Caco-2 (cell line): ENCODE measurements around the gene TCHHL1. TPM values are rescaled to one million over a fixed set of nuclear protein-coding genes. Genes with fewer than 3 reads are reported as not detected.

Experiments
- BruUV-seq: library from RNA; stranded (reverse); fragments of 400-500 nt; replicated peaks from 2 replicates; lab custom pipeline; 2021; lab: Mats Ljungman, UMichigan
- CTCF ChIA-PET: fragments of 300-600 bp; sonication (Branson Sonifier 250); formaldehyde crosslinking; loops from one replicate; lab custom pipeline; 2022; ENCODE audit warnings: antibody characterized with exemption; lab: Charles Lee
- POLR2A ChIA-PET: fragments of 300-600 bp; sonication (Branson Sonifier 250); formaldehyde crosslinking; loops from one replicate; lab custom pipeline; 2022; ENCODE audit warnings: antibody characterized with exemption; lab: Charles Lee
- DNase-seq, 2 experiments: peaks; one replicate each; pipeline versions ENCODE4 v3.0.0 to v3.0.0-alpha.2; 2020 to 2022
- H3K27me3 ChIP-seq: replicated peaks from 2 replicates; pipeline ENCODE4 v1.6.0; 2011; ENCODE audit warnings: low read length; ENCODE audit not compliant: control insufficient read depth, insufficient read depth
- H3K36me3 ChIP-seq: 2 replicates; pipeline ENCODE4 v1.5.1; 2011; ENCODE audit warnings: low read length; ENCODE audit not compliant: control insufficient read depth, insufficient read depth
- H3K4me1 ChIP-seq: fragments of 250-450 bp; sonication (Bioruptor Pico); 2 replicates; pipeline ENCODE4 v1.5.1; 2020; ENCODE audit warnings: mild to moderate bottlenecking
- H3K4me3 ChIP-seq: 2 replicates; pipeline ENCODE4 v1.5.1; 2011; ENCODE audit warnings: low read depth, mild to moderate bottlenecking, control low read depth, low read length
- H3K9me3 ChIP-seq: fragments of 250-450 bp; sonication (Bioruptor Pico); 2 replicates; pipeline ENCODE4 v1.5.1; 2020; ENCODE audit warnings: mild to moderate bottlenecking, moderate library complexity
- H3K27ac Mint-ChIP-seq: one replicate; pipeline ENCODE4 v1.8.0; 2022; ENCODE audit warnings: mixed read lengths; ENCODE audit not compliant: unreplicated experiment
- H3K27me3 Mint-ChIP-seq: one replicate; pipeline ENCODE4 v1.8.0; 2022; ENCODE audit warnings: mixed read lengths; ENCODE audit not compliant: insufficient read depth, unreplicated experiment
- H3K36me3 Mint-ChIP-seq: one replicate; pipeline ENCODE4 v1.8.0; 2022; ENCODE audit warnings: mild to moderate bottlenecking, mixed read lengths; ENCODE audit not compliant: insufficient read depth, unreplicated experiment
- H3K4me1 Mint-ChIP-seq: one replicate; pipeline ENCODE4 v1.8.0; 2022; ENCODE audit warnings: low read depth, mixed read lengths; ENCODE audit not compliant: unreplicated experiment
- H3K4me3 Mint-ChIP-seq: one replicate; pipeline ENCODE4 v1.8.0; 2022; ENCODE audit warnings: mild to moderate bottlenecking, moderate library complexity, mixed read lengths; ENCODE audit not compliant: unreplicated experiment
- H3K9me3 Mint-ChIP-seq: one replicate; pipeline ENCODE4 v1.8.0; 2022; ENCODE audit warnings: mixed read lengths; ENCODE audit not compliant: unreplicated experiment
- CTCF ChIP-seq, 2 experiments: fragments of 200-600 bp in 1 of 2; IDR thresholded peaks; 1 replicate in 1 of 2; 2 replicates in 1 of 2; pipeline versions ENCODE4 v1.5.1 to v1.8.0; 2011 to 2022; ENCODE audit warnings: antibody characterized with exemption in 1 of 2, control low read depth in 1 of 2, inconsistent platforms in 1 of 2, low read depth in 1 of 2, low read length in 1 of 2, mild to moderate bottlenecking in 1 of 2, moderate library complexity in 1 of 2; ENCODE audit not compliant: insufficient read depth in 1 of 2, severe bottlenecking in 1 of 2, unreplicated experiment in 1 of 2
- intact Hi-C: fragments of 100-400 bp; cut with micrococcal nuclease; formaldehyde crosslinking; loops from one replicate; pipeline ENCODE4 v1.10.0; 2022; ENCODE audit not compliant: unreplicated experiment
- total RNA-seq: library from RNA; stranded (reverse); gene quantifications from 2 replicates; pipeline ENCODE4 v1.2.3, GENCODE V29; 2022

Gene TCHHL1
- total RNA-seq, 1 experiment from 2014 or later: not detected

- no peak overlapping the region for H3K4me3 ChIP-seq
- CTCF ChIA-PET: interaction anchor here (0.5 to 1.7 kb wide), 9 partner anchors 11 to 406 kb away, joined by 3 to 6 read pairs (median 3); partner anchors contain the start of gene S100A11
- intact Hi-C loops: loop anchor here (1.0 to 5.0 kb wide), 6 partner anchors 55 to 405 kb away; no protein-coding TSS in a partner anchor
- Mint-ChIP-seq H3K27ac (no peak overlapping the region), H3K4me3 (no peak overlapping the region), H3K4me1 (peaks cover 21% of the 10 kb centered on the region), H3K36me3 (peaks cover 11% of the 10 kb centered on the region), H3K27me3 (peaks cover 22% of the 10 kb centered on the region), H3K9me3 (no peaks in the 10 kb centered on the region)
- POLR2A ChIA-PET: no interaction called here
- TF ChIP-seq CTCF (IDR thresholded peaks at IDR 0.05; ENCODE audit: insufficient read depth in 1 of 2, low read depth in 1 of 2, low read length in 1 of 2, severe bottlenecking in 1 of 2, unreplicated experiment in 1 of 2): peak; percentile 85 to 93
- H3K36me3 ChIP-seq: no peaks in the 10 kb centered on the region
- H3K4me1 ChIP-seq: peaks cover 8% of the 10 kb centered on the region
- BruUV-seq: no TSS peak
- no peaks in the 10 kb centered on the region for H3K27me3 ChIP-seq
- no peaks in the 10 kb centered on the region for H3K9me3 ChIP-seq
- DNase-seq: peak; percentile 82 to 88
These were observed 36.3 kb downstream of the TCHHL1 start for GRCh38 chr1:152052606-152053005.

DNA sequence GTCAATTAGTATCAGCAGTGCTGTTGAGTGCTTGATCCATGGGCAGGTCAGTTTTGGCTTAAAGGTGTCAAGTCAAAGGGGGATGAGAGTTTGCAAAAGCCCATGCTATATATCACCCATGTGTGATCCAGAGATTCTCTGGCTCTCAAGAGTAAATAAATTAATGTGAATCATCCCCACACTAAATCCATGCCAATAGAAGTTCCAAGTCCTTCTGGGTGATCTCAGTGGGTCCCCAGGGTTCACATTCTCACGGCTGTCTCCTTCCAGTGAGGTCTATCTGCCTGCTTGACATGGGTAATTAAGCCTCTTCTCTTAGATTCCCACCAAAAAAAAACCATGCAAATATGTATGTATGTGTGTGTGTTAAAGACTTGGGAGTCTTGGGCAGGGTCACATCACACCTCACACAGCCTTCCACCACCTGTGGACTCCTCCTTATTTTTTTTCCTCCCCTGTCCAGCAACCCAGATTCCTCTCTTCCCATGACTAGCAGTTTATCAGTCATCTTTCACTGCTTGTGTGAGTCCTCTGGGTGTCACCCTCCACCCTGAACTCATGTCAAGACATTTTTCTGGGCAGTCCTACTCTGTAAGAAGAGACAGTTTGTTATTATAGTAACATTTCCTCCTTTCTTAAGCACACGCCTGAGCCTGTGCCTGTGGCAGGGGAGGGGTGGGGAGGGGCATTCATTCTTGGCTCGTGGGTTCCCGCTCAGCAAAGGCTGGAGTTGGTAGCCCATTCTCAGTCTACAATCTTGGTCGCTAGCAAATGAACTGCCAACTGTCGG lies 37.8 kb downstream of the TCHHL1 start:
- Mint-ChIP-seq H3K9me3 (no peaks in the 10 kb centered on the region), H3K4me3 (no peak overlapping the region), H3K4me1 (peaks cover 21% of the 10 kb centered on the region), H3K27ac (peak overlapping the region; percentile 8), H3K27me3 (peaks cover 16% of the 10 kb centered on the region), H3K36me3 (peaks cover 14% of the 10 kb centered on the region)
- no peaks in the 10 kb centered on the region for H3K9me3 ChIP-seq
- intact Hi-C loops: loop anchor here (5.0 kb wide), 3 partner anchors 176 to 406 kb away; no protein-coding TSS in a partner anchor
- H3K4me1 ChIP-seq: peaks cover 14% of the 10 kb centered on the region
- CTCF ChIA-PET: interaction anchor here (0.6 to 0.8 kb wide), 4 partner anchors 14 to 135 kb away, joined by 3 to 4 read pairs (median 4); partner anchors contain the start of gene S100A11
- H3K27me3 ChIP-seq: no peaks in the 10 kb centered on the region
- BruUV-seq: no TSS peak
- no peak overlapping the region for H3K4me3 ChIP-seq
- POLR2A ChIA-PET: no interaction called here
- TF ChIP-seq CTCF (IDR thresholded peaks at IDR 0.05; ENCODE audit: insufficient read depth in 1 of 2, low read depth in 1 of 2, low read length in 1 of 2, severe bottlenecking in 1 of 2, unreplicated experiment in 1 of 2): no peak
- H3K36me3 ChIP-seq: no peaks in the 10 kb centered on the region
- no peak for DNase-seq

GRCh38 chr1:152049291-152050083 lies 39.4 kb downstream of the TCHHL1 start:
- ChIA-PET POLR2A (interaction anchor here (0.6 kb wide), 2 partner anchors 8 to 388 kb away, joined by 3 to 5 read pairs; no protein-coding TSS in a partner anchor), CTCF (interaction anchor here (0.6 to 0.7 kb wide), 3 partner anchors 21 to 1148 kb away, joined by 3 to 7 read pairs (median 6); no protein-coding TSS in a partner anchor)
- Histone ChIP-seq H3K36me3 (no peaks in the 10 kb centered on the region), H3K9me3 (no peaks in the 10 kb centered on the region), H3K27me3 (no peaks in the 10 kb centered on the region), H3K4me3 (no peak overlapping the region), H3K4me1 (peaks cover 14% of the 10 kb centered on the region)
- no peak for DNase-seq
- H3K4me1 Mint-ChIP-seq: peaks cover 21% of the 10 kb centered on the region
- peaks cover 14% of the 10 kb centered on the region for H3K36me3 Mint-ChIP-seq
- H3K27ac Mint-ChIP-seq: no peak overlapping the region
- TF ChIP-seq CTCF (IDR thresholded peaks at IDR 0.05; ENCODE audit: insufficient read depth in 1 of 2, low read depth in 1 of 2, low read length in 1 of 2, severe bottlenecking in 1 of 2, unreplicated experiment in 1 of 2): no peak
- BruUV-seq: no TSS peak
- H3K9me3 Mint-ChIP-seq: no peaks in the 10 kb centered on the region
- H3K4me3 Mint-ChIP-seq: no peak overlapping the region
- H3K27me3 Mint-ChIP-seq: peaks cover 9% of the 10 kb centered on the region
- intact Hi-C loops: loop anchor here (5.0 kb wide), 3 partner anchors 178 to 408 kb away; no protein-coding TSS in a partner anchor
